ENCODE data around the gene ABCC12.

The ABCC12 gene

GRCh38 chr16:48112600-48112999 lies 43.2 kb downstream of the ABCC12 start:
- no peak overlapping the region for H2AFZ ChIP-seq (ENCODE audit: low read length)
- no peak for TF ChIP-seq CTCF (conservative IDR thresholded peaks at IDR 0.05; ENCODE audit: low read length)
- TF ChIP-seq EZH2phosphoT487 (IDR thresholded peaks at IDR 0.05; ENCODE audit: borderline replicate concordance): no peak
- no peaks in the 10 kb centered on the region for H3K79me2 ChIP-seq (ENCODE audit: insufficient read depth, low read length)
- H4K20me1 ChIP-seq (ENCODE audit: insufficient read depth, low read length, poor library complexity, severe bottlenecking): no peaks in the 10 kb centered on the region
- H3K9ac ChIP-seq (ENCODE audit: low read depth, low read length, poor library complexity, severe bottlenecking): no peak overlapping the region
- H3K9me3 ChIP-seq (ENCODE audit: insufficient read depth, low read depth, low read length): no peaks in the 10 kb centered on the region
- H3K9me2 ChIP-seq (replicated peaks; ENCODE audit: low read depth, low read length): no peaks in the 10 kb centered on the region
- no peaks in the 10 kb centered on the region for H3K4me1 ChIP-seq (ENCODE audit: insufficient read depth, low read length, poor library complexity, severe bottlenecking)
- no peaks in the 10 kb centered on the region for H3K36me3 ChIP-seq (ENCODE audit: insufficient read depth, low read length)
- no peaks in the 10 kb centered on the region for H3F3A ChIP-seq (ENCODE audit: low read depth)
- H3K27me3 ChIP-seq (ENCODE audit: insufficient read depth, low read length, poor library complexity, severe bottlenecking): no peaks in the 10 kb centered on the region
- H3K4me3 ChIP-seq (ENCODE audit: low read length, poor library complexity, severe bottlenecking): no peak overlapping the region
- no peak overlapping the region for H3K4me2 ChIP-seq (ENCODE audit: low read depth, low read length, poor library complexity, severe bottlenecking)

GRCh38 chr16:48110982-48111381 lies 44.8 kb downstream of the ABCC12 start:
- Histone ChIP-seq H3K27me3 (ENCODE audit: insufficient read depth, low read length, poor library complexity, severe bottlenecking) (no peaks in the 10 kb centered on the region), H2AFZ (ENCODE audit: low read length) (no peak overlapping the region), H3K4me3 (ENCODE audit: low read length, poor library complexity, severe bottlenecking) (no peak overlapping the region), H3K4me2 (ENCODE audit: low read depth, low read length, poor library complexity, severe bottlenecking) (no peak overlapping the region), H3K36me3 (ENCODE audit: insufficient read depth, low read length) (no peaks in the 10 kb centered on the region), H4K20me1 (ENCODE audit: insufficient read depth, low read length, poor library complexity, severe bottlenecking) (no peaks in the 10 kb centered on the region), H3K79me2 (ENCODE audit: insufficient read depth, low read length) (no peaks in the 10 kb centered on the region), H3K9me2 (replicated peaks; ENCODE audit: low read depth, low read length) (no peaks in the 10 kb centered on the region), H3K9me3 (ENCODE audit: insufficient read depth, low read depth, low read length) (no peaks in the 10 kb centered on the region), H3K4me1 (ENCODE audit: insufficient read depth, low read length, poor library complexity, severe bottlenecking) (no peaks in the 10 kb centered on the region), H3F3A (ENCODE audit: low read depth) (no peaks in the 10 kb centered on the region), H3K9ac (ENCODE audit: low read depth, low read length, poor library complexity, severe bottlenecking) (no peak overlapping the region)
- no peak for TF ChIP-seq CTCF (conservative IDR thresholded peaks at IDR 0.05; ENCODE audit: low read length)

- Histone ChIP-seq H3K9me3 (ENCODE audit: insufficient read depth, low read depth, low read length) (no peaks in the 10 kb centered on the region), H3K4me3 (ENCODE audit: low read length, poor library complexity, severe bottlenecking) (no peak overlapping the region), H2AFZ (ENCODE audit: low read length) (no peak overlapping the region), H3K27me3 (ENCODE audit: insufficient read depth, low read length, poor library complexity, severe bottlenecking) (no peaks in the 10 kb centered on the region), H3K9ac (ENCODE audit: low read depth, low read length, poor library complexity, severe bottlenecking) (no peak overlapping the region), H3K36me3 (ENCODE audit: insufficient read depth, low read length) (no peaks in the 10 kb centered on the region), H3K4me2 (ENCODE audit: low read depth, low read length, poor library complexity, severe bottlenecking) (no peak overlapping the region), H3K4me1 (ENCODE audit: insufficient read depth, low read length, poor library complexity, severe bottlenecking) (no peaks in the 10 kb centered on the region), H3K79me2 (ENCODE audit: insufficient read depth, low read length) (no peaks in the 10 kb centered on the region), H4K20me1 (ENCODE audit: insufficient read depth, low read length, poor library complexity, severe bottlenecking) (no peaks in the 10 kb centered on the region), H3K9me2 (replicated peaks; ENCODE audit: low read depth, low read length) (no peaks in the 10 kb centered on the region), H3F3A (ENCODE audit: low read depth) (no peaks in the 10 kb centered on the region)
- TF ChIP-seq EZH2phosphoT487 (IDR thresholded peaks at IDR 0.05; ENCODE audit: borderline replicate concordance) (no peak), CTCF (conservative IDR thresholded peaks at IDR 0.05; ENCODE audit: low read length) (no peak)
Observed at GRCh38 chr16:48110000-48110399, 45.8 kb downstream of the ABCC12 start.

All from Loucy (cell line).